HG03442 (cell line): Measurements from ENCODE around the gene LRRC73.
"Not testable (repeated sequence)": the region's sequence is repeated elsewhere in the genome, so short reads cannot be mapped to it uniquely, and the experiment has no call there.

ENCODE experiments used
- ATAC-seq: cut with Tn5 transposase; IDR thresholded peaks from one replicate; pipeline ENCODE4 v1.9.1; 2021; ENCODE audit warnings: mild to moderate bottlenecking, moderate library complexity; ENCODE audit not compliant: unreplicated experiment

The LRRC73 gene

GRCh38 chr6:43509984-43510826 lies at the start of gene LRRC73:
Gene LRRC73 (minus strand): TSS chr6:43510346. CDS start chr6:43509785, 561 bp downstream.
- peak; percentile 55 for ATAC-seq

- ATAC-seq, result no peak
Measured at GRCh38 chr6:43559328-43559727, 49.2 kb upstream of the LRRC73 start.

GRCh38 chr6:43557620-43558019 lies 47.5 kb upstream of the LRRC73 start:
- ATAC-seq, result not testable (repeated sequence)

- ATAC-seq, result no peak
Measured at GRCh38 chr6:43547222-43547621, 37.1 kb upstream of the LRRC73 start.

- ATAC-seq, result no peak
Measured at GRCh38 chr6:43544461-43544860, 34.3 kb upstream of the LRRC73 start.

- no peak for ATAC-seq
Measured at GRCh38 chr6:43541774-43542471, 31.8 kb upstream of the LRRC73 start.

- no peak for ATAC-seq
Measured at GRCh38 chr6:43540507-43540906, 30.4 kb upstream of the LRRC73 start.

GRCh38 chr6:43539409-43539808 lies 29.3 kb upstream of the LRRC73 start:
- ATAC-seq, result not testable (repeated sequence)

GRCh38 chr6:43538986-43539385 lies 28.8 kb upstream of the LRRC73 start:
- ATAC-seq, result not testable (repeated sequence)

GRCh38 chr6:43532201-43532600 lies 22.1 kb upstream of the LRRC73 start:
- ATAC-seq, result no peak

GRCh38 chr6:43524483-43524961 lies 14.4 kb upstream of the LRRC73 start:
- ATAC-seq, result no peak

- no peak for ATAC-seq
Measured at GRCh38 chr6:43523284-43523683, 13.1 kb upstream of the LRRC73 start.

GRCh38 chr6:43522547-43523261 lies 12.6 kb upstream of the LRRC73 start:
- ATAC-seq, result no peak

- no peak for ATAC-seq
Measured at GRCh38 chr6:43521836-43522235, 11.7 kb upstream of the LRRC73 start.

- ATAC-seq, result no peak
Measured at GRCh38 chr6:43520097-43520496, 10.0 kb upstream of the LRRC73 start.

GRCh38 chr6:43517505-43518357 lies 7.6 kb upstream of the LRRC73 start:
- no peak for ATAC-seq

- ATAC-seq, result peak; percentile 84
Measured at GRCh38 chr6:43516697-43517504, 6.8 kb upstream of the LRRC73 start, which contains the start of the genes POLR1C and YIPF3. Gene POLR1C (plus strand): TSS chr6:43517089. CDS start chr6:43517110, 21 bp downstream. Gene YIPF3 (minus strand): TSS chr6:43516926. CDS start chr6:43516807, 119 bp downstream.

- no peak for ATAC-seq
Measured at GRCh38 chr6:43516367-43516696, 6.2 kb upstream of the LRRC73 start.

GRCh38 chr6:43515808-43516207 lies 5.7 kb upstream of the LRRC73 start:
- ATAC-seq, result no peak
